Measurements from ENCODE around the gene TMLHE.

DNA sequence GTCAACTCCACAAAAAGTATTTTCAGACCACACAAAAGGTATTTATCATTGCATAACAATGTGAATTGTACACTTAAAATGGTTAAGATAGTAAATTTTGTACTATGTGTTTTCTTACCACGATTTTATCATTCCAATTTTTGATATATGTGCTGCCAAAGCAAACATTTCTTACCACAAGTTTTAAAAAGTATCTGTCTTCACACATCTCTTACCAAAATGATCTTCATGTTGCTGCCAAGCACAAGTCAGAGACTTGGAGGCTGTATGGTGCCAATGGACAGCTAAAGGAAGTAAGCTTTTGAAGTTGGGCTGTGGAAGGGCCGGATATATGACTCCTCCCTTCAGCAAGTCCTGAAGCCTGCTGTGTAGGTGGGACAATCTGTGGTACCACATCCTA lies 67.9 kb downstream of the TMLHE start:
- TF ChIP-seq CREB1 (IDR thresholded peaks at IDR 0.05; ENCODE audit: low read depth) (no peak), EP300 (IDR thresholded peaks at IDR 0.05; ENCODE audit: borderline replicate concordance) (no peak), TEAD4 (IDR thresholded peaks at IDR 0.05) (no peak)
- TF ChIP-seq, protein P1, sequence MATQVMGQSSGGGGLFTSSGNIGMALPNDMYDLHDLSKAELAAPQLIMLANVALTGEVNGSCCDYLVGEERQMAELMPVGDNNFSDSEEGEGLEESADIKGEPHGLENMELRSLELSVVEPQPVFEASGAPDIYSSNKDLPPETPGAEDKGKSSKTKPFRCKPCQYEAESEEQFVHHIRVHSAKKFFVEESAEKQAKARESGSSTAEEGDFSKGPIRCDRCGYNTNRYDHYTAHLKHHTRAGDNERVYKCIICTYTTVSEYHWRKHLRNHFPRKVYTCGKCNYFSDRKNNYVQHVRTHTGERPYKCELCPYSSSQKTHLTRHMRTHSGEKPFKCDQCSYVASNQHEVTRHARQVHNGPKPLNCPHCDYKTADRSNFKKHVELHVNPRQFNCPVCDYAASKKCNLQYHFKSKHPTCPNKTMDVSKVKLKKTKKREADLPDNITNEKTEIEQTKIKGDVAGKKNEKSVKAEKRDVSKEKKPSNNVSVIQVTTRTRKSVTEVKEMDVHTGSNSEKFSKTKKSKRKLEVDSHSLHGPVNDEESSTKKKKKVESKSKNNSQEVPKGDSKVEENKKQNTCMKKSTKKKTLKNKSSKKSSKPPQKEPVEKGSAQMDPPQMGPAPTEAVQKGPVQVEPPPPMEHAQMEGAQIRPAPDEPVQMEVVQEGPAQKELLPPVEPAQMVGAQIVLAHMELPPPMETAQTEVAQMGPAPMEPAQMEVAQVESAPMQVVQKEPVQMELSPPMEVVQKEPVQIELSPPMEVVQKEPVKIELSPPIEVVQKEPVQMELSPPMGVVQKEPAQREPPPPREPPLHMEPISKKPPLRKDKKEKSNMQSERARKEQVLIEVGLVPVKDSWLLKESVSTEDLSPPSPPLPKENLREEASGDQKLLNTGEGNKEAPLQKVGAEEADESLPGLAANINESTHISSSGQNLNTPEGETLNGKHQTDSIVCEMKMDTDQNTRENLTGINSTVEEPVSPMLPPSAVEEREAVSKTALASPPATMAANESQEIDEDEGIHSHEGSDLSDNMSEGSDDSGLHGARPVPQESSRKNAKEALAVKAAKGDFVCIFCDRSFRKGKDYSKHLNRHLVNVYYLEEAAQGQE (IDR thresholded peaks at IDR 0.05; ENCODE audit: low read depth): no peak

Data from Ishikawa (cell line).